HepG2 (cell line): ENCODE measurements around the gene MAN2C1. TPM values are rescaled to one million over a fixed set of nuclear protein-coding genes. Genes with fewer than 3 reads are reported as not detected.

ENCODE experiments used
- ATF2 ChIP-seq: sonication (generic); formaldehyde crosslinking; IDR thresholded peaks from 2 replicates; pipeline ENCODE4 v1.4.0; 2020; ENCODE audit warnings: missing genetic modification reagents
- E2F2 ChIP-seq: sonication (generic); formaldehyde crosslinking; IDR thresholded peaks from 2 replicates; pipeline ENCODE4 v1.4.0; 2020; ENCODE audit warnings: missing genetic modification reagents, borderline replicate concordance
- IRX3 ChIP-seq: sonication (generic); formaldehyde crosslinking; IDR thresholded peaks from 2 replicates; pipeline ENCODE4 v1.8.1; 2023; ENCODE audit warnings: mild to moderate bottlenecking, low read depth, missing genetic modification reagents, borderline replicate concordance
- NCOA5 ChIP-seq: sonication (generic); formaldehyde crosslinking; IDR thresholded peaks from 2 replicates; pipeline ENCODE4 v1.4.0; 2020; ENCODE audit warnings: missing genetic modification reagents
- PBX2 ChIP-seq: IDR thresholded peaks from 2 replicates; pipeline ENCODE4 v1.6.1; 2016; ENCODE audit warnings: control low read depth
- POLR2A ChIP-seq, 2 experiments: IDR thresholded peaks; 2 replicates each; pipeline ENCODE4 v1.6.1; 2011; ENCODE audit warnings: low read depth in 2 of 2, low read length in 2 of 2, mild to moderate bottlenecking in 1 of 2, moderate library complexity in 1 of 2; ENCODE audit not compliant: insufficient read depth in 1 of 2
- TFAP4 ChIP-seq: sonication (generic); IDR thresholded peaks from 2 replicates; pipeline ENCODE4 v1.6.1; 2016; ENCODE audit warnings: low read depth, borderline replicate concordance
- ZBTB37 ChIP-seq: sonication (generic); formaldehyde crosslinking; IDR thresholded peaks from 2 replicates; pipeline ENCODE4 v1.4.0; 2020; ENCODE audit warnings: mild to moderate bottlenecking, missing genetic modification reagents
- ZNF101 ChIP-seq: sonication (generic); formaldehyde crosslinking; IDR thresholded peaks from 2 replicates; pipeline ENCODE4 v1.4.0; 2020; ENCODE audit warnings: mild to moderate bottlenecking, low read depth, missing genetic modification reagents, borderline replicate concordance
- ZNF687 ChIP-seq: sonication (generic); formaldehyde crosslinking; IDR thresholded peaks from 2 replicates; pipeline ENCODE4 v1.5.1; 2020; ENCODE audit warnings: mild to moderate bottlenecking, missing genetic modification reagents, moderate library complexity
- ZNF781 ChIP-seq: sonication (generic); formaldehyde crosslinking; IDR thresholded peaks from 2 replicates; pipeline ENCODE4 v1.5.1; 2020; ENCODE audit warnings: borderline replicate concordance, mild to moderate bottlenecking, missing genetic modification reagents; ENCODE audit errors: not compliant biosample characterization
- ZNF850 ChIP-seq: sonication (generic); formaldehyde crosslinking; conservative IDR thresholded peaks from 2 replicates; pipeline ENCODE4 v1.9.0; 2021; ENCODE audit warnings: mild to moderate bottlenecking, missing genetic modification reagents
- ZUFSP ChIP-seq: sonication (generic); formaldehyde crosslinking; IDR thresholded peaks from 2 replicates; pipeline ENCODE4 v1.9.0; 2021; ENCODE audit warnings: missing genetic modification reagents, mild to moderate bottlenecking, borderline replicate concordance
- polyA plus RNA-seq, 8 experiments: library from polyadenylated mRNA; depleted of rRNA in 3 of 8; stranded (reverse) in 7 of 8; unstranded in 1 of 8; fragments of >200 nt; fragmentation: Illumina TruSeq in 4 of 8; extraction: Trizol in 4 of 8; gene quantifications; 2 replicates each; pipeline versions ENCODE4 v1.2.1 to v1.2.3, GENCODE V29; 2011 to 2016; ENCODE audit warnings: low read depth in 4 of 8, missing spikeins in 1 of 8, mixed read lengths in 1 of 8; ENCODE audit not compliant: insufficient read depth in 1 of 8
- total RNA-seq, 5 experiments: library from RNA; depleted of rRNA; stranded (reverse); fragments of >200 nt; fragmentation: Illumina TruSeq; extraction: Trizol; gene quantifications; 2 replicates each; pipeline ENCODE4 v1.2.3, GENCODE V29; 2016; ENCODE audit warnings: low read depth in 1 of 5

Gene MAN2C1
- total and polyA plus RNA-seq, 2 of the 13 experiments (the other 11 are each of a cell fraction or from before 2014, with no cell fraction given) = 62.6 to 71.0 TPM

- TF ChIP-seq PBX2 (CRISPR knock-in tag) (no peak), ATF2 (CRISPR knock-in tag) (no peak), E2F2 (CRISPR knock-in tag) (peak; percentile 20; the same call in 1 of the 2 replicates), ZNF687 (CRISPR knock-in tag) (peak; percentile 62), NCOA5 (CRISPR knock-in tag) (no peak), ZUFSP (no peak), POLR2A (IDR thresholded peaks at IDR 0.05; ENCODE audit: insufficient read depth in 1 of 2, low read depth in 2 of 2, low read length in 2 of 2) (no peak), ZNF781 (CRISPR knock-in tag) (no peak), IRX3 (CRISPR knock-in tag) (no peak), ZBTB37 (CRISPR knock-in tag) (no peak), ZNF101 (CRISPR knock-in tag) (no peak), ZNF850 (CRISPR knock-in tag) (no peak), TFAP4 (peak; percentile 69; the same call in 1 of the 2 replicates)
Measured at GRCh38 chr15:75307778-75308390, 60.5 kb downstream of the MAN2C1 start (continued).
